ENCODE results near the gene TNS1. TPM values are rescaled to one million over a fixed set of nuclear protein-coding genes. Genes with fewer than 3 reads are reported as not detected.
"Not testable (repeated sequence)": the region's sequence is repeated elsewhere in the genome, so short reads cannot be mapped to it uniquely, and the experiment has no call there.

Gene TNS1
- total and polyA plus RNA-seq, 4 donors, result 67.0 to 377 (median 208) TPM

- DNase-seq, result no peak
- 75% methylated on average over 5 of the region's 5 CpGs for whole genome bisulfite sequencing, 2 donors
- Histone ChIP-seq H3K27me3 (ENCODE audit: control insufficient read depth in 3 of 3, insufficient read depth in 3 of 3, low read length in 2 of 3) (peaks cover 0 to 17% (median 0%) of the 10 kb centered on the region in 3 donors), H3K9ac (ENCODE audit: insufficient read depth in 1 of 2, low read length in 2 of 2) (no peak overlapping the region), H3K27ac (ENCODE audit: low read depth in 1 of 2, low read length in 1 of 2) (no peak overlapping the region), H3K4me1 (ENCODE audit: control insufficient read depth in 5 of 5, insufficient read depth in 5 of 5, low read length in 5 of 5) (peaks cover 0 to 17% (median 3%) of the 10 kb centered on the region in 5 donors), H3K9me3 (ENCODE audit: control insufficient read depth in 4 of 4, insufficient read depth in 3 of 4, low read length in 3 of 4) (no peaks in the 10 kb centered on the region), H3K4me3 (no peak overlapping the region), H3K36me3 (ENCODE audit: control insufficient read depth in 4 of 4, insufficient read depth in 4 of 4, low read length in 4 of 4) (no peaks in the 10 kb centered on the region)
- TF ChIP-seq, protein P1, sequence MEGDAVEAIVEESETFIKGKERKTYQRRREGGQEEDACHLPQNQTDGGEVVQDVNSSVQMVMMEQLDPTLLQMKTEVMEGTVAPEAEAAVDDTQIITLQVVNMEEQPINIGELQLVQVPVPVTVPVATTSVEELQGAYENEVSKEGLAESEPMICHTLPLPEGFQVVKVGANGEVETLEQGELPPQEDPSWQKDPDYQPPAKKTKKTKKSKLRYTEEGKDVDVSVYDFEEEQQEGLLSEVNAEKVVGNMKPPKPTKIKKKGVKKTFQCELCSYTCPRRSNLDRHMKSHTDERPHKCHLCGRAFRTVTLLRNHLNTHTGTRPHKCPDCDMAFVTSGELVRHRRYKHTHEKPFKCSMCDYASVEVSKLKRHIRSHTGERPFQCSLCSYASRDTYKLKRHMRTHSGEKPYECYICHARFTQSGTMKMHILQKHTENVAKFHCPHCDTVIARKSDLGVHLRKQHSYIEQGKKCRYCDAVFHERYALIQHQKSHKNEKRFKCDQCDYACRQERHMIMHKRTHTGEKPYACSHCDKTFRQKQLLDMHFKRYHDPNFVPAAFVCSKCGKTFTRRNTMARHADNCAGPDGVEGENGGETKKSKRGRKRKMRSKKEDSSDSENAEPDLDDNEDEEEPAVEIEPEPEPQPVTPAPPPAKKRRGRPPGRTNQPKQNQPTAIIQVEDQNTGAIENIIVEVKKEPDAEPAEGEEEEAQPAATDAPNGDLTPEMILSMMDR (IDR thresholded peaks at IDR 0.05; ENCODE audit: control extremely low read depth, extremely low read depth), result no peak
- ATAC-seq (ENCODE audit: insufficient read depth, low FRiP score), result no peak
Measured at GRCh38 chr2:218036371-218036770, 33.6 kb upstream of the TNS1 start.

- DNase-seq, result no peak
- WGBS, 2 donors, result 86 to 90% methylated on average over 12 of the region's 12 CpGs
- no peak for ATAC-seq (ENCODE audit: insufficient read depth, low FRiP score)
- TF ChIP-seq, protein P1 (IDR thresholded peaks at IDR 0.05; ENCODE audit: control extremely low read depth, extremely low read depth), result no peak
- no peak overlapping the region for H3K27ac ChIP-seq (ENCODE audit: low read depth in 1 of 2, low read length in 1 of 2)
- H3K9ac ChIP-seq (ENCODE audit: insufficient read depth in 1 of 2, low read length in 2 of 2), result no peak overlapping the region
- no peaks in the 10 kb centered on the region for H3K9me3 ChIP-seq (ENCODE audit: control insufficient read depth in 4 of 4, insufficient read depth in 3 of 4, low read length in 3 of 4)
- peaks cover 0 to 17% (median 5%) of the 10 kb centered on the region in 5 donors for H3K4me1 ChIP-seq (ENCODE audit: control insufficient read depth in 5 of 5, insufficient read depth in 5 of 5, low read length in 5 of 5)
- no peaks in the 10 kb centered on the region for H3K36me3 ChIP-seq (ENCODE audit: control insufficient read depth in 4 of 4, insufficient read depth in 4 of 4, low read length in 4 of 4)
- no peak overlapping the region for H3K4me3 ChIP-seq
- H3K27me3 ChIP-seq (ENCODE audit: control insufficient read depth in 3 of 3, insufficient read depth in 3 of 3, low read length in 2 of 3), result peaks cover 0 to 9% (median 0%) of the 10 kb centered on the region in 3 donors
Measured at GRCh38 chr2:218035463-218036100, 32.8 kb upstream of the TNS1 start.

- WGBS, 2 donors, result 21 to 22% methylated on average over 24 of the region's 24 CpGs
- Histone ChIP-seq H3K4me1 (ENCODE audit: control insufficient read depth in 5 of 5, insufficient read depth in 5 of 5, low read length in 5 of 5) (peaks cover 0 to 24% (median 5%) of the 10 kb centered on the region in 5 donors), H3K9ac (ENCODE audit: insufficient read depth in 1 of 2, low read length in 2 of 2) (peak overlapping the region in 1 of 2 donors; percentile 36)
- not testable (repeated sequence) for H3K9me3 ChIP-seq (ENCODE audit: control insufficient read depth in 4 of 4, insufficient read depth in 3 of 4, low read length in 3 of 4); H3K27me3 ChIP-seq (ENCODE audit: control insufficient read depth in 3 of 3, insufficient read depth in 3 of 3, low read length in 2 of 3); H3K36me3 ChIP-seq (ENCODE audit: control insufficient read depth in 4 of 4, insufficient read depth in 4 of 4, low read length in 4 of 4); H3K4me3 ChIP-seq; H3K27ac ChIP-seq (ENCODE audit: low read depth in 1 of 2, low read length in 1 of 2)
- TF ChIP-seq, protein P1 (IDR thresholded peaks at IDR 0.05; ENCODE audit: control extremely low read depth, extremely low read depth), result peak; percentile 66
- DNase-seq (peak; percentile 81 to 88 (median 86)), ATAC-seq (ENCODE audit: insufficient read depth, low FRiP score) (peak; percentile 73)
Measured at GRCh38 chr2:218034497-218035213, 31.9 kb upstream of the TNS1 start.
